Occipital lobe (tissue), 2 donors: ENCODE results near the gene CISTR. TPM values are rescaled to one million over a fixed set of nuclear protein-coding genes. Genes with fewer than 3 reads are reported as not detected.
"Not testable (repeated sequence)": the region's sequence is repeated elsewhere in the genome, so short reads cannot be mapped to it uniquely, and the experiment has no call there.

Source experiments
- DNase-seq: peaks from one replicate; lab custom pipeline; 2025; lab: John Stamatoyannopoulos, UW
- total RNA-seq: library from RNA; depleted of rRNA; stranded (reverse); fragments of >200 nt; gene quantifications from one replicate; pipeline ENCODE4 v1.2.3, GENCODE V29; 2014

The CISTR gene
- total RNA-seq, 1 donor from 2014 or later, result not detected

DNA sequence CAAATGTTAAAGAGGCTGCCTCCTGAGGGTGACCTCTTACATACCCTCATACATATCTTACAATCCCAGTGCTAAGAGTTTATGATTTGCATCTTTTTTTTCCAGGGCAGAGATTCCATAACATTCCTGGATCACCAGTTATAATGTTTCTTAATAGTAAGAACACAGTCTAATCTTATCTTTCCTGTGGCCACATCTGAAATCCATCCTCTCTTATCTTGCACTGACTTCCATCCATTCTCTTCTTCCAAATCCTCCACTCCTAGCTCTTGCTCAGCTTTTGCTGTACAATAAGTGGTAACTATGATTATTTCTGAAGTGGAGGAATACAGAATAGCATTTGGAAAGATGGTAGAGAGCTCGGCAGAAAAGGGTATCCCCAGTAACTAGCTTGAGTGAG lies 30.8 kb downstream of the CISTR start:
- DNase-seq, result no peak

DNA sequence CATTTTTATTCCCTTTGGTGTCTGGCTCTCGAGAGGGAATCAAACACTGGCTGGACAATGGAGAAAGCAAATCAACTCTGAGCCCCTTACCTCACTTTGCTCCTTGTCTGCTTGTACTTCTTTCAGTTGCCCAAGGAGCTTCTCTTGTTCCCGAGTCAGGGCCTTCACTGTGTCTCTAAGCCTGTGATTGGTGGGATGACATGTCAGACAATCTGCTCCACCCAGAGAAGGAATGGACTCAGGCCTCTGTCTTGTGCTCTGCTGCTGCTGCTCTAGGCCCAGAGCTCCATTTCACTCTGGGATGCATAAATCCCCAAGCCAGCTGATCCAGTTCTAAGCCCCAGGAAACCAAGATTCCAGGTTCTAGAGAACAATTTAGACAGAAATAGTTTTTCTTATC lies 32.1 kb downstream of the CISTR start:
- no peak for DNase-seq

DNA sequence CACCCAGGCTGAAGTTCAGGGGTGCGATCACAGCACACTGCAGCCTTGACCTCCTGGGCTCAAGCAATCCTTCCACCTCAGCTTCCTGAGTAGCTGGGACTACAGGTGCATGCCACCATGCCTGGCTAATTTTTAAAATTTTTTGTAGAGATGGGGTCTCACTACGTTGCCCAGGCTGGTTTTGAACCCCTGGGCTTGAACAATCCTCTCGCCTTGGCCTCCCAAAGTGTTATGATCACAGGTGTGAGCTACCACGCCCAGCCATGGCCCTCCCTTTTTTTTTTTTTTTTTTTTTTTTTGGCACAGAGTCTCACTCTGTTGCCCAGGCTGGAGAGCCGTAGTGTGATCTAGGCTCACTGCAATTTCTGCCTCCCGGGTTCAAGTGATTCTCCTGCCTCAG lies 33.2 kb downstream of the CISTR start:
- DNase-seq, result not testable (repeated sequence)

DNA sequence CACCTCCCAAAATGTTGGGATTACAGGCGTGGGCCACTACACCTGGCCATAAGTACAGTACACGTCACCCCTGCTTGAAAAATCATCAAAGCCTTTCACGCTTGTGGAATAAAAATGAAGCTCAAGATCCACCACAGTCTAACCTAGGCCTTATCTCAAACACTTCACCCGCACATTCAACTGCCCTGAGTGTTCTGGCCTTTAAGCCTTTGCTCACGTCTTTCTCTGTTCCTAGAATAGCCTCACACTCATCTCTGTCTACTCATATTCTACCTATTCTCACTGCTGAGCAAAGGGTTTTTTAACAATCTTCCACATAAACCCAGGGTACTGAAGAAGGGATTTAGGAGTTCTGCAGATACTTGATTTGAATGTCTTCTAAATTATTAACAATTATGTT lies 34.5 kb downstream of the CISTR start:
- no peak for DNase-seq

DNA sequence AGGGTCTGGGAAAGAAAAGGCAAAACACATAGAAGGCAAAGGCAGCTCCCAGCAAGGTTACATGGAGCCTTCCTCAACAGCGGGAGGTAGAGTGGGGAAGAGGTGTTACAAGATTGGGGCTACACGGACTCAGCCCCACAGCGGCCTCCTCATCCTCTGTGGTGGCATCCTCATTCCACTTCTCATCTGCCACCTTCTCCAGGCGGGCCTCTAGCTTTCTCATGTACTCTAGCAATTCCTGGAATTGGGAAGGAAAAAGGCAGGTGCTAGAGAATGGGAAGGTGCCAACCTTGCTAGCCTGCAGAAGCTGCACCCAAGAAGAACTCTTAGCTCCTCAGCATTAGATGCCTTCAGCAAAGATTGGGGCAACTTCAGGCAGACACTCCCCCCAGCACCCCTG lies 37.8 kb downstream of the CISTR start:
- DNase-seq, result no peak

DNA sequence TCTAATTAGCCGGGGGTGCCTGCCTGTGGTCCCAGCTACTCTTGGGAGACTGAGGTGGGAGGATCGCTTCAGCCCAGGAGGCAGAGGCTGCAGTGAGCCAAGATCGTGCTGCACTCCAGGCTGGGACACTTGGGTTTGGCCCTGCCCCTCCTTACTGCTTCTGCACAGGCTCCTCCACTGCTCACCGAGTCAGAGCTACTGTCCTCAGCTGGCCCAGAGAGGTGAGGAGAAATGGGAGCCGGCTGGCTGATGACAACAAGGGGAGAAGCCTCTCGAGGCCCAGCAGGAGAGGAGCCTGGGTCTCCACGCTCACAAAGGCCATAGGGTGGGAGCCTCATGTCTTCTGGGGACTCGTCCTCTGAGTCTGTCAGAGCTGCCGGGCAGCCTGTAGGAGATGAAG lies 38.3 kb downstream of the CISTR start:
- DNase-seq, result no peak

DNA sequence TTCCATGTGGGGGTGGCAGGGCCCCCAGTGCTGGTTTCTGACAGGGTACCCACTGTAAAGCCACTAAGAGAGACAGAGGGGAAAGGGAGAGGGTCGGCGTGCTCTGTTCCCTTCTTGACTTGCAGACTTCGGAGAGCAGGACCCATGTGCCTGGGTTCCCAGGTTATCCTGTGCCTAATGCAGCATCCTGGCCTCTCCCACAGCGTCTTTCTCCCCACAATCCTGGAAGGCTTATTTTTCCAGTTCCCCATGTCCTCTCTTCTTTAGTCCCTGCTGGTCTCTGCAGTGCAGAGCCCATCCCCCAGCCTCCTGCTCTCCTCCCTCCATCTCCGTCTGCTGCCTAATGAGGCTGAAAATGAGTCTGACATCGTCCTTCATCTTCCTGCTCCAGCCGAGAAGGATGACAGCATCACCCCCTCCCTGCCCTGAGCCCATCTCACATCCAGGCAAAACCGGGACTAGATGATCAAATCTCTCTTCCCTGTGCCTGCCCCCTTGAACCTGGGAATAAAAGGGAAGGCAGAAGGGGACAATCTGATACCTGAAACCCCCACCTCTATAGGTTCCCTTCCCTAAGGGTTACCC lies 39.6 kb downstream of the CISTR start:
- no peak for DNase-seq

DNA sequence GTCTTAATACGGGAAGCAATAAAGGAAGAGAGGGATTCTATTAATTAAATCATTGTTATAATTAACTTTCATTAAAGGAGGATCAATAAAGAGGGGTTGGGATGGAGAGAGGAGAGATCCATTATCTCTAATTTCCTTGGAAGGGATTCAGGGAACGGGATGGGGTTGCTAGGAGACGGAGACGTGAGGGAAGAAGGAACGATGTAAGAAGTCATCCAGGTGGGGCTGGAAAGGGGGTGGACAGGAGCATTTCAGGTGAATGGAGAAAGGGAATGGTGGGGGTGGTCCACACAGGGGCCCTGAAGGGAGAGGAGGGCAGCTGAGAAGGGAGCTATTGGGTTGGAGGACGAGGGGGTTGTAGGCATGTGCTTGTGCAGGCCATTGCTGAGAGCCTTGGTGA lies 41.7 kb downstream of the CISTR start:
- DNase-seq, result no peak

DNA sequence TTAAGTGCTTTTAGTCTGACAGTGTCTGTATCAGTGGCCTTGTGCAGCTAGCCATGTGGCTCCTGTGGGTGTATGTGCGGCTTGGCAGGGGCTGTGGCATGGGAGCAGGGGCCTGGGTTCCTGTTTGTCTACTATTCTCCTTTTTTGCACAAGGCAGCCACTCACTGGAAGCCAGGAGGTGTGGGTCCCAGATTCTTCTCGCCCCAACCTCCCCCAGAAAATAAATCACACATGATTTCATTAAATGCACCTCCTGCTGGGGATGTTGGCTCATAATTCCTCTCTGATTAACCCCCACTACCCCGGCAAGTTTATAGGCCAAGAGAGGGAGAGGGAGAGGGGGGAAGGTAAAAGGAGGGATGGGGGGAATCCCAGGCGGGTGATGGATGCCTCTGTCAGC lies 42.1 kb downstream of the CISTR start:
- DNase-seq, result no peak

DNA sequence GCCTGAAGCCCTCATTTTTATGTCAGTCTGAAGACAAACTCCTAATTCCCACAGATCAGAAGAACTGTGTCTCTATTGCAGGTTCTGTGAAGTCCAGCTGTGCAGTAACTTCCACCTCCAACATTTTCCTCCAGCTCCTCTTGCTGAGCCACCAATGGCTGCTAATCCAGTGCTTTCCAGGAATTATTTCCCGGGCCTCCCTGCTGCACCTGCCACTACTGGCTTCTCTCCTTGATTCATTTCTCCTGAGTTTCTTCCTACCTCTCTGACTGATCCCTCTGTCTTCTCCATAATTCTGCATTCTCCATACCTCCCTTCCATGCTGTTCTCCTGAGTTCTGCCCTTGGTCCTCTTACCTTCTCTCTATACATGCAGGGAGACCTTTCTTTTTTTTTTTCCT lies 45.7 kb downstream of the CISTR start:
- DNase-seq, result no peak

DNA sequence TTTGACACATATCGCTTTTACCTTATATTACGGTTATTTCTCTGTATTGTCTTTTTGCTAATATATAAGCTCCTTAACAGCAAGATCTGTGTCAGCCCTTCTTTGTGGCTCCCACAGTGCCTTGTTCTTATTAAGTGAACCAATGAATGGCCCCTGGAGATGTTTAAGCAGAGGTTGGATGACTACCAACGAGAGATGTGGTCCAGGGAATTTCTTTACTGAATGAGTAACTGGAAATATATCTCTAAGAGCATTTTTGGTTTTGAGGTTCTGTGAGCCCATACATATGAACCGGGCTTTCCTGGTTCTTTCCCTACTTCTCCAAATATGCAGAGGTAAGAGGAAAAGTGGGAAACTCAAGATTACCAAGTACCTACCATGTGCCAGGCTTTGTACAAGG lies 48.0 kb downstream of the CISTR start:
- no peak for DNase-seq

DNA sequence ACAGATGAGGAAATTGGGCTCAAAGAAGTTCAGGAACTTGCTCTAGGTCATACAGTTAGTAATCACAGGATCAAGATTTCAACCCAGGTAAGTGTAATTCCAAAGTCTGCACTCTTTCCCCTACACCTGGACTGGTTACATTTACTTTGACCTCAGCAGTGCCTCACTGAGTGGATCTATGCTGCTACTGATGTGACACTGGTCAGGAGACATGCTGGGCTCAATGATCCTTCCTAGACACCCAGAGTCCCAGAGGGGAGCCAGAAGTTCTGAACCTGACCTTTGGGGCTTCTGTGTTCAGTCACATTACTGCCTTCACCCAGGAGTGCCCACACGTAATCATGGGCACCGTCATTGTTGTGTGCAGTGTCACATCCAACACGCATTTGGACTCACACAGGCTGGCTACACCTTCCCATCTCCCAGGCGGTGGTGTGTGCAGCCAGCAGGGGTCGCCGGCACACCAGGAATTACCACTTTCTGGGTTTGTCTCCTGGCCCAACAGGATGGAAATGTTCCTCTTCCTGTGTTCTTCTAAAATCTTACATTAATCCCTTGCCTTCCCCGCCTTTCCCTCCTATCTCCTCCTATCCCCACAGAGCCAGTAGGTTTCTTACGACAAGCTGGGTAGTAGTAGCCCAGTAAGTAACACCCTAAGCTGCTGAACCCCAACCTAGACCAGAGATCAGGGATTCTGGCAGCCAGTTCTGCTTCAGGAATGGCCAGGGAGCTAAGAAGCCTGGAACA lies 50.1 kb downstream of the CISTR start:
- DNase-seq, result peak; percentile 71

DNA sequence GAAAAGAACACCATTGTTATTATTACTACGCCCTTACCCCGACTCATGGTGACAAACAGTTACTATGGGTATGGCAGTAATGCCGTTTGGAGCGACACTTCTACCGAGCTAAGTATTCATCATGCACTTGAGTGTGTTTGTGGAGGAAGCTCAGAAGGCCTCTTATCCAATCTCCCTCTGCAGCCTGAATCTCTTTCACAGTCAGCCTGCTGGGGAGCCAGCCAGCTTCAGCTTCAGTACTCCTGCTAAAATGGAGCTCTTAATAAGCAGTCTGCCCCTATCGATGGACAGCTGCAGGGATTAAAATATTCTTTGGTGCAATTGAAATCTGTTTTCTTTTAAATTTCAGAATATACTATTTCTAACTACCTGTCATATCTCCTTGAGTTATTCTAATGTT lies 51.2 kb downstream of the CISTR start:
- DNase-seq, result no peak

DNA sequence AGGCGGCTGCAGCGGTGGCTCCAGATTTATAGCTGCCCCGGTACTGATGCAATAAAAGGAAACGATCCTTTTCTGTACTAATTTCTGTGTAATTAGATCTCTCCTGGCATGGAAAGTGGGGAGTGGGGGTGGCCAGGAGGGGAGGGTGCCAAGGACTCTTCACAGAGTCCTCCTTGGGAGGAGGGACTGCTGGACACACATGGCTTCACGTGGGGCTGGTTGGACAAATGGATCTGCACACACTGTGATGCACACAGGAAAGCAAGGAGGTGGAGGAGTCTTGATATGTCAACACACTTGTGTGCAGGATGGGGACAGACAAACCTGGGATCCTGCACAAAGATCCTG lies 52.1 kb downstream of the CISTR start:
- DNase-seq, result no peak

DNA sequence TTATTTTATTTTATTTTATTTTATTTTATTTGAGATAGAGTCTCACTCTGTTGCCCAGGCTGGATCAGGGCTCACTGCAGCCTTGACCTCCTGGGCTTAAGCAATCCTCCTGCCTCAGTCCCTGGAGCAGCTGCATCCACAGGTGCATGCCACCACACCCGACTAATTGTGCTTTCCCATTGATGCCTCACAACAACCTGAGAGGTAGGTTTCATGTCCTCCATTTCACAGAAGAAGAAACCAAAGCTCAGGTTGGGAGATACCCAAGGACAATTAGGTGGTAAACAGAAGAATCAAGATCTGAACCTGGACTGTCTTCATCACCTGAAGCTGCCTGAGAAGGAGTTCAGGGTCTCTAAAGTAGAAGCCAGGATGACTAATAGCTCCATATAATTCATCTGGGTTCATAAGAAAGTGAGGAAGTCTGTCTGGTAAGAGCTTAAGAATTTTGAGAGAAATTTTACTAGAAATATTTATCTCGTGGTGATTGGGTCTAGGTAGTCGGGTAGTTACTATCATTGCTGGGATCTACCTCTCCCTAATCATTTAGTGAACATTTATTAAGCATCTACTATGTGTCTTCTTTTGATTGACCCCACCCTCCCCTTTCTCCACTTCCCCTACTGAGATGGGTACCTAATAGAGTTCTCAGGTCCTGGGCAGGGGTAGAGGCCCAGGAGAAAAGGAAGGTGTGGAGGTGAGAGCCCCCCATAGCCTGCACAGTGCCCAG lies 52.7 kb downstream of the CISTR start:
- no peak for DNase-seq

DNA sequence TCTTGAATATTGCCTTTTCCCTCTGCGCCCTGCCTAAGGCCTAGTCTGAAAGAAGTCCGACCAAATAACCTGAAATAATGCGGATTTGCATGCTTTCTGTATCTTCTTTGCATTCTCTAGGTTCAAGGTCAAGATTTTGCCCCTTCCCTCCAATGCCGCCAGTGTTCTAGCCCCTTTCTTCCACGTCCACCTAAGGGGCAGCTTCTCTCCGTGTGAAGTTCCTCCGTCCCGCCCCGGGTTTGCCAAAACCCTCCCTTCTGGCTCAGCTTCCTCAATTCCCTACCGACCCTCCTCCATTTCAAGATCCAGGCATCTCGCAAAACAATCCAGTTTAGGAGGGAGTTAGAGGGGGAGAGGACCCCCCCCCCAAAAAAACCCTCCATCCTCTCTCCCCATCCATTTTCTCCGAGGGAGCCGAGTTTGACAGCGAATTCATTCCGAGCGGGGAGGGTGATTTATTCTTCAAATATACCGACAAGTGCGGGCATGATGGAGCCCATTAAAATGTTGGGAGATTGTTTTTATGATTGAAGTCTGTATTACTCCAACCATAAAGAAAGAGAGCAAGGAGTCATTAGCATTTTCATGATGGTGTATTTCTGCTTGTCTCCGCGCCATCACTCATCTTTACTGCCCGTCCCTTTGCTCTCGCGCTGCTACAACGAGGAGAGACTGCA lies 55.0 kb downstream of the CISTR start:
- no peak for DNase-seq

Other genes with a start within 250 kb of the CISTR start
- not detected for gene NPFF, start 244.5 kb downstream of the CISTR start, total RNA-seq
- gene ATF7, start 125.6 kb downstream of the CISTR start, total RNA-seq, result 8.0 TPM
- 61.8 TPM for gene ATP5MC2, start 75.9 kb downstream of the CISTR start, total RNA-seq
- gene CALCOCO1, start 24.5 kb downstream of the CISTR start, total RNA-seq, result 69.7 TPM
- gene HOXC13, start 186.9 kb upstream of the CISTR start, total RNA-seq, result not detected
- gene HOXC12, start 202.9 kb upstream of the CISTR start, total RNA-seq, result not detected
- not detected for gene HOXC11, start 221.1 kb upstream of the CISTR start, total RNA-seq
- gene HOTAIR, start 223.0 kb upstream of the CISTR start, total RNA-seq, result not detected
- not detected for gene HOXC10, start 233.2 kb upstream of the CISTR start, total RNA-seq
- not detected for gene HOXC9, start 248.2 kb upstream of the CISTR start, total RNA-seq